GM23338 (cell line): Measurements from ENCODE around the gene PLEKHS1. TPM values are rescaled to one million over a fixed set of nuclear protein-coding genes. Genes with fewer than 3 reads are reported as not detected.
"Not testable (repeated sequence)": the region's sequence is repeated elsewhere in the genome, so short reads cannot be mapped to it uniquely, and the experiment has no call there.

ENCODE experiments used
- ATAC-seq: fragments of 200-7000 bp; cut with Tn5 transposase; 3 replicates; pipeline ENCODE4 v1.9.1; 2020
- DNase-seq: peaks from one replicate; pipeline ENCODE4 v3.0.0-alpha.2; 2015; ENCODE audit warnings: low spot score
- H2AFZ ChIP-seq: fragments of 200-600 bp; sonication (generic); 2 replicates; pipeline ENCODE4 v1.8.0; 2016; ENCODE audit warnings: antibody characterized with exemption, mild to moderate bottlenecking, moderate library complexity
- H3F3A ChIP-seq: fragments of 200-600 bp; sonication (generic); replicated peaks from 2 replicates; pipeline ENCODE4 v1.8.0; 2017; ENCODE audit warnings: antibody characterized with exemption, mixed run types, low read depth
- H3K27ac ChIP-seq: fragments of 200-600 bp; sonication (generic); 2 replicates; pipeline ENCODE4 v1.6.1; 2016; ENCODE audit warnings: low read depth
- H3K27me3 ChIP-seq: fragments of 200-600 bp; sonication (generic); 2 replicates; pipeline ENCODE4 v1.8.0; 2016; ENCODE audit warnings: mild to moderate bottlenecking, mixed run types, moderate library complexity; ENCODE audit not compliant: insufficient read depth
- H3K36me3 ChIP-seq: fragments of 200-600 bp; sonication (generic); 2 replicates; pipeline ENCODE4 v1.8.0; 2016; ENCODE audit warnings: mild to moderate bottlenecking; ENCODE audit not compliant: insufficient read depth
- H3K4me1 ChIP-seq: fragments of 200-600 bp; sonication (generic); 2 replicates; pipeline ENCODE4 v1.8.0; 2016; ENCODE audit warnings: mild to moderate bottlenecking, moderate library complexity; ENCODE audit not compliant: insufficient read depth
- H3K4me2 ChIP-seq: fragments of 200-600 bp; sonication (generic); 2 replicates; pipeline ENCODE4 v1.7.1; 2017; ENCODE audit warnings: mixed run types
- H3K4me3 ChIP-seq: fragments of 200-600 bp; sonication (generic); 2 replicates; pipeline ENCODE4 v1.6.1; 2016; ENCODE audit warnings: mixed run types
- H3K79me2 ChIP-seq: fragments of 200-600 bp; sonication (generic); replicated peaks from 2 replicates; pipeline ENCODE4 v1.8.0; 2017; ENCODE audit warnings: mild to moderate bottlenecking; ENCODE audit not compliant: insufficient read depth
- H3K9me2 ChIP-seq: fragments of 200-600 bp; sonication (generic); 2 replicates; pipeline ENCODE4 v1.8.0; 2017; ENCODE audit not compliant: insufficient read depth
- H4K20me1 ChIP-seq: fragments of 200-600 bp; sonication (generic); replicated peaks from 2 replicates; pipeline ENCODE4 v1.8.0; 2017; ENCODE audit warnings: mild to moderate bottlenecking; ENCODE audit not compliant: insufficient read depth
- H3K27ac Mint-ChIP-seq: 2 replicates; pipeline ENCODE4 v1.8.0; 2020; ENCODE audit warnings: inconsistent platforms, mild to moderate bottlenecking, moderate library complexity, mixed read lengths
- H3K27me3 Mint-ChIP-seq: 3 replicates; pipeline ENCODE4 v1.8.0; 2022; ENCODE audit warnings: low read depth, mild to moderate bottlenecking, moderate library complexity, mixed read lengths, inconsistent platforms; ENCODE audit not compliant: insufficient read depth, poor library complexity
- H3K36me3 Mint-ChIP-seq: 3 replicates; pipeline ENCODE4 v1.8.0; 2021; ENCODE audit warnings: low read depth, mild to moderate bottlenecking, inconsistent platforms, moderate library complexity, mixed read lengths
- H3K4me1 Mint-ChIP-seq: 3 replicates; pipeline ENCODE4 v1.8.0; 2020; ENCODE audit warnings: mild to moderate bottlenecking, inconsistent platforms, mixed read lengths
- H3K4me3 Mint-ChIP-seq: 3 replicates; pipeline ENCODE4 v1.8.0; 2021; ENCODE audit warnings: moderate library complexity, mild to moderate bottlenecking, inconsistent platforms, mixed read lengths
- H3K9me3 Mint-ChIP-seq: 3 replicates; pipeline ENCODE4 v1.8.0; 2020; ENCODE audit warnings: moderate library complexity, mild to moderate bottlenecking, inconsistent platforms, mixed read lengths
- POLR2AphosphoS5 ChIP-seq: IDR thresholded peaks from 2 replicates; pipeline ENCODE4 v1.6.1; 2016; ENCODE audit warnings: antibody characterized with exemption, low read depth
- microRNA-seq: library from miRNA; unstranded; fragments of <30 nt; microRNA quantifications from one replicate; pipeline ENCODE4, GENCODE V29; 2017
- polyA plus RNA-seq: library from polyadenylated mRNA; unstranded; fragments of >200 nt; fragmentation: Nextera tagmentation; extraction: Ambion mirVana; gene quantifications from 2 replicates; pipeline ENCODE4 v1.2.1, GENCODE V29; 2016
- small RNA-seq: library from RNA; depleted of rRNA; stranded (forward); fragments of <200 nt; gene quantifications from one replicate; pipeline ENCODE3, GENCODE V24; 2014; ENCODE audit warnings: low replicate concordance
- total RNA-seq: library from RNA; depleted of rRNA; stranded (reverse); fragments of >200 nt; shearing (Covaris generic); gene quantifications from 2 replicates; pipeline ENCODE4 v1.2.3, GENCODE V29; 2014; rRNA removed
- TF ChIP-seq, protein P1 (sequence below), 2 experiments: fragments of 200-600 bp in 1 of 2; sonication (generic) in 1 of 2; conservative IDR thresholded peaks; 2 replicates each; pipeline versions ENCODE4 v1.5.1 to v1.6.1; 2016 to 2017; ENCODE audit warnings: antibody characterized with exemption in 2 of 2, low read depth in 2 of 2, mild to moderate bottlenecking in 2 of 2, moderate library complexity in 1 of 2

Gene PLEKHS1
- total and polyA plus RNA-seq, 2 experiments from 2014 or later = not detected

- TF ChIP-seq, protein P1, sequence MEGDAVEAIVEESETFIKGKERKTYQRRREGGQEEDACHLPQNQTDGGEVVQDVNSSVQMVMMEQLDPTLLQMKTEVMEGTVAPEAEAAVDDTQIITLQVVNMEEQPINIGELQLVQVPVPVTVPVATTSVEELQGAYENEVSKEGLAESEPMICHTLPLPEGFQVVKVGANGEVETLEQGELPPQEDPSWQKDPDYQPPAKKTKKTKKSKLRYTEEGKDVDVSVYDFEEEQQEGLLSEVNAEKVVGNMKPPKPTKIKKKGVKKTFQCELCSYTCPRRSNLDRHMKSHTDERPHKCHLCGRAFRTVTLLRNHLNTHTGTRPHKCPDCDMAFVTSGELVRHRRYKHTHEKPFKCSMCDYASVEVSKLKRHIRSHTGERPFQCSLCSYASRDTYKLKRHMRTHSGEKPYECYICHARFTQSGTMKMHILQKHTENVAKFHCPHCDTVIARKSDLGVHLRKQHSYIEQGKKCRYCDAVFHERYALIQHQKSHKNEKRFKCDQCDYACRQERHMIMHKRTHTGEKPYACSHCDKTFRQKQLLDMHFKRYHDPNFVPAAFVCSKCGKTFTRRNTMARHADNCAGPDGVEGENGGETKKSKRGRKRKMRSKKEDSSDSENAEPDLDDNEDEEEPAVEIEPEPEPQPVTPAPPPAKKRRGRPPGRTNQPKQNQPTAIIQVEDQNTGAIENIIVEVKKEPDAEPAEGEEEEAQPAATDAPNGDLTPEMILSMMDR (conservative IDR thresholded peaks at IDR 0.05; ENCODE audit: low read depth in 2 of 2) = no peak
- TF ChIP-seq POLR2AphosphoS5 = no peak
These were observed 74.3 kb downstream of the PLEKHS1 start (continued) for GRCh38 chr10:113825791-113826190.

DNA sequence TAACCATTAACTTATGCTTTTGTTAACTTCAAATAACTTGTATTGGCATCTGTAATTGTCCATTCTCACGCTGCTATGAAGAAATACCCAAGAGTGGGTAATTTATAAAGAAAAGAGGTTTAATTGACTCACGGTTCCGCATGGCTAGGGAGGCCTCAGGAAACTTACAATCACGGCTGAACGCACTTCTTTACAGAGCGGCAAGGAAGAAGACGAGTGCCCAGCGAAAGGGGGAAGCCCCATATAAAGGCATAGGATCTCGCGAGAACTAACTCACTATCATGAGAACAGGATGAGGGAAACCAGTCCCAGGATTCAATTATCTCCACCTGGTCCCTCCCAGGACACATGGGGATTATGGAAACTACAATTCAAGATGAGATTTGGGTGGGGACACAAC is 77.1 kb downstream of the PLEKHS1 start:
- H3K4me1 Mint-ChIP-seq, H3K27ac ChIP-seq, H4K20me1 ChIP-seq, H3F3A ChIP-seq, H3K36me3 ChIP-seq, H3K9me3 Mint-ChIP-seq, H3K27me3 ChIP-seq, H3K79me2 ChIP-seq, H3K9me2 ChIP-seq, H3K36me3 Mint-ChIP-seq, H2AFZ ChIP-seq, H3K4me1 ChIP-seq, H3K4me3 ChIP-seq, H3K4me2 ChIP-seq, ATAC-seq, H3K27me3 Mint-ChIP-seq, H3K27ac Mint-ChIP-seq, H3K4me3 Mint-ChIP-seq: not testable (repeated sequence)
- DNase-seq = peak; percentile 30

Small RNA genes lying within 50 kb of the gene (microRNA-seq; reads per million reads assigned to microRNA genes)
- not detected for gene MIR4483

Small RNA genes lying within 50 kb of the gene (small RNA-seq; reads per million reads assigned to genes)
- gene RF00560 = not detected

Other genes starting within 250 kb of the PLEKHS1 start
- not detected in 2 replicates for gene HABP2, start 198.6 kb upstream of the PLEKHS1 start, total RNA-seq
- not detected in 2 replicates for gene HABP2, start 198.6 kb upstream of the PLEKHS1 start, polyA plus RNA-seq
- not detected in 2 replicates for gene NRAP, start 87.6 kb upstream of the PLEKHS1 start, total RNA-seq
- gene NRAP, start 87.6 kb upstream of the PLEKHS1 start, polyA plus RNA-seq = not detected in 2 replicates
- 5.7 and 7.0 TPM in 2 replicates for gene CASP7, start 71.8 kb upstream of the PLEKHS1 start, total RNA-seq
- gene CASP7, start 71.8 kb upstream of the PLEKHS1 start, polyA plus RNA-seq = 2.1 and 2.5 TPM in 2 replicates
- gene DCLRE1A, start 102.4 kb downstream of the PLEKHS1 start, total RNA-seq = 13.5 and 13.8 TPM in 2 replicates
- 4.3 and 6.1 TPM in 2 replicates for gene DCLRE1A, start 102.4 kb downstream of the PLEKHS1 start, polyA plus RNA-seq
- gene NHLRC2, start 103.0 kb downstream of the PLEKHS1 start, total RNA-seq = 20.2 and 28.1 TPM in 2 replicates
- gene NHLRC2, start 103.0 kb downstream of the PLEKHS1 start, polyA plus RNA-seq = 13.0 and 15.5 TPM in 2 replicates